CD4-positive, alpha-beta T cell treated with Interleukin-21 for 1 hour (primary cell): ENCODE results near the gene PLPP6.

Source experiments
- DNase-seq: peaks from one replicate; pipeline ENCODE4 v3.0.0-alpha.2; 2020

Gene PLPP6

GRCh38 chr9:4700932-4701331, 38.8 kb downstream of the PLPP6 start:
- DNase-seq: no peak

DNA sequence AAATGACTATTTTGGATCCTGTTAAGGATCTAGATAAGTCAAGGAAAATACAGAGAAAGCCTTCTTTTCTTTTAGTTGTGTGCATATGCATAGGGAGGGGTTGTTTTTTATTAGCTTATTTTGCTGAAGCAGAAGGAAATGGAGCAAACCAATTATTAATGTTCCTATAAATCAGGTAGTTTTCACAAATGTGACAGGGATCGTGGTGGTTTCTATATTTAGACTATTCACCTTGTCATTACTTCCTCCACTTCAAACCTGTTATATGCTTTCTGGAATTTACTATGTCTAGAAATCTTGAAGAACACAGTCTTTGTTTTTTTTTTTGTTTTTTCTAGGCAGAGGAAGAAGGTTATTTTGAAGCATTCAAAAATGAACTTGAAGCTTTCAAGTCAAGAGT, 39.4 kb downstream of the PLPP6 start:
- DNase-seq: no peak

DNA sequence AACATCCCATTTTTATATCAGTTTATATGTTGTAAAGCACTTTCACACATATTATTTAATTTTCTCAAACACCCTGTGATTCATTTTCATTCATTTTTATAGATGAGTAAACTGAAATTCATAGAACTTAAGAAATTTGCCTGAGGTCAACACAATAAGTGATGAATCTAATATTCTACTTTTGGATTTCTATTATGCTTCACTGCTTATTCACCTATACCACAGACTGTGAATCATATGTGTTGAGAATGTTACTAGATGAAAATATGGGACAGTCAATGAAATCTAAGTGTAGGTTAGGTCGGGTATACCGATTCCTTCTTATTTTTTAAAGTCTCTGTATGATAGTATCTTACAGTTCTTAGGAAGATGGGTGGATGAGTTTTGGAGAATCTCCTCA, 42.0 kb downstream of the PLPP6 start:
- DNase-seq: no peak

GRCh38 chr9:4706021-4706420, 43.9 kb downstream of the PLPP6 start:
- DNase-seq: no peak

DNA sequence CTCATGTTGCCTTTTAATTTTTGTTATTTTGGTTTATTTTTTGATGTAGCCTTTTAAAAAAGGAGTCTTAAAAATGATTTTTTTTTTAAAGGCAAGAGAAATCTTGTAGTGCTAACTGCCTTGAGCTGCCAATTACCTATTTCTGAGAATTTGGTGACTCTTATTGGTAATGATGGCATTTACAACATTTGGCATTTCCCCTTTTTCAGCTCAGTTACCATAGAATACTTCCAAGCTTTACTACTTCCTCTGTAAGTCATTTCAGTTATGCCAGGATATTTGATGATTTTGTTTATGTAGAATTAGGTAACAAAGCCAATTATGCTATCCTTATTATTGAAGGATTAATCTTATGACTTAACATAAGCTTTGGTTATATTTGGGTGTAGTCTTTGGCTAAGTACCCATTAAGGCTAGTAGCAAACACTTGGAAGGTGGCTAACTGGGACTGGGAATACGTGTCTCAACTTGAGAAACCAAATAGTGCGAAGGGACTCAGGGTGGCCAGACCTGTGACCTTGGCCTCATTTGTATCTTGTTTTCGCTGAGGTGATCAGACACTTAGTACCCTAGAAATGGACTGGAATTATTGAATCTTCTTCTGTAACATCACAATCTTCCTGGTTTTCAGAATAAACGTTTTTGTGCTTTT, 45.0 kb downstream of the PLPP6 start:
- no peak for DNase-seq

DNA sequence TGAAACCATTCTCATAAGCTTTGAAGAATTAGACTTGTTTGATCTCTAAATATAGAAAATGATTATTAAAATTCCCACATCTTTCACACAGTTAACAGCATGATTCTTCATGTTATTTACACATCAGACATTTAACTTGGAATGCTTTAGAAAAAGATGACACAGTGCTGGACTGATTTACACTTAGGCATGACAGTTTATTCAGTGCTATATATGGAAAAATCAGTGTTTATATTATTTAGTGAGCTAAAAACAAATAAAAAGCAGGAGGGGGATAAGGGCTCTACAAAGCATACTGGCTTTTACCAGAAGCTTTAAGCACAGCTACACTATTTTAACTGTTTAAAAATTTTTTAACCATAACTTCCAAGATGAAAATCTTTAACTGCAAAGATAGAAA, 47.3 kb downstream of the PLPP6 start:
- no peak for DNase-seq

- no peak for DNase-seq
Observed at GRCh38 chr9:4713849-4714248, 51.8 kb downstream of the PLPP6 start.

- DNase-seq: no peak
Observed at GRCh38 chr9:4714266-4715016, 52.3 kb downstream of the PLPP6 start.
